Smooth muscle cell of the pulmonary artery (primary cell): ENCODE measurements around the gene ANKRD31. TPM values are rescaled to one million over a fixed set of nuclear protein-coding genes. Genes with fewer than 3 reads are reported as not detected.

Experiments used
- total RNA-seq: library from RNA; depleted of rRNA; stranded (reverse); fragments of >200 nt; gene quantifications from 2 replicates; pipeline ENCODE4 v1.2.3, GENCODE V29; 2014

The ANKRD31 gene
- total RNA-seq: under 0.01 and 0.03 TPM in 2 replicates

DNA sequence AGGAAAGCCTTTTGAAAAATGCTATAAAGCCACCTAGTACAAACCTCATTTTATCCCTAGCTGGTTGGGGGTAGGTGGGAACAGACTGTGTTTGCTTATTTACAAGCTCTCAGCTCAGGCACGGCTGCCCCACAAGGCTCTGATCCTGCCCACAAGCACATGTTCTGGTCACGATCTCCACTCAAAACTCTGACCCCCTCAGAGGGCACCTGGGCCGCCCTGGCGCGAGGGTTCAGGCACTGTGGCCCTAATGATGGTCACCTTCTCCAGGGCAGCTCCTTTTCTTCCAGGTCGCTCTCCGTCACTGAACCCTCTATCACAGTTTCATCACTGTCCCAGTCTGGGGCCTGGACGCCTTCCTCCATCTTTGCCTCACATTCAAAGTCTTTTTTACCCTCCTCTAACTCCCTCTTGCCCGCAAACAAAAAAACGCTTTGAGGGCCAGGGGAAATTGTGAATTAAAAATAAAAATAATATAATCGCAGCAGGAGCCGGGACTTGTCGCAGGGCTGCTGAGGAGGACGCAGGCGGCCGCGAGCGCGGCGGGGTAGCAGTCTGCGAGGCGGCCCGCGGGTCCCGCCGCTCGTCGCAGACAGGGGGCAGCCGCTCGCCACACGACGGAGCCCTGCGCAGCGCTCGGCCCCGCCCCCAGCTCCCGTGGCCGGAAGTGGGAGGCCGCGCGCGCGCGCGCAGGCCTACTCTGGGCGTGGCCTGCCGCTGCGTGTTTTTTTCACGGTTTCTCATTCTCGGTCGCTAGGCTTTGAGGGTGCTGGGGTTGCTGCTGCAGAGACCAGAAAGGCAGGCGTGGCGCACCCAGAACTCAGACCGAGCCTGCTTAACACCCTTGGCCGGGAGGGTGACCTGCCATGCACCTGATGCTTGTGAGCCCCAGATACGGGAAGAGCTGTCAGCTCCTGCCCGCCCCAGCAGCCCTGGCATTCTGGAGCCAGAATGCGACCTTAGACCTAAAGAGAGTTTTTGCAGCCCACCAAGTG lies at the start of gene ANKRD31:
TSS of gene ANKRD31 (minus strand) at position 557 of the 995 bp plus-strand sequence. CDS start at position 365, 192 bp downstream.

GRCh38 chr5:75052192-75053053 lies 184.3 kb downstream of the ANKRD31 start, which contains the start of gene GCNT4:
Gene GCNT4, minus strand, starts transcription at chr5:75052558. Its CDS starts 22,521 bp downstream, at chr5:75030037.

Other genes with a start within 250 kb of the ANKRD31 start
- gene GCNT4, start 184.3 kb downstream of the ANKRD31 start, total RNA-seq: 1.8 and 5.0 TPM in 2 replicates
- 54.4 and 60.6 TPM in 2 replicates for gene HMGCR, start 100.3 kb upstream of the ANKRD31 start, total RNA-seq